ENCODE data around the gene APCDD1. TPM values are rescaled to one million over a fixed set of nuclear protein-coding genes. Genes with fewer than 3 reads are reported as not detected.

Gene APCDD1
- total RNA-seq, 4 donors from 2014 or later: 5.4 to 18.2 (median 17.0) TPM

- H3K36me3 ChIP-seq: no peaks in the 10 kb centered on the region
- H3K4me1 ChIP-seq: peaks cover 0 to 3% (median 0%) of the 10 kb centered on the region in 4 donors
- H3K4me3 ChIP-seq: peak overlapping the region in 1 of 4 donors; percentile 57
- no peaks in the 10 kb centered on the region for H3K9me3 ChIP-seq
- DNase-seq: no peak
- no peak for TF ChIP-seq POLR2A (IDR thresholded peaks at IDR 0.05)
- no peak for TF ChIP-seq CTCF (IDR thresholded peaks at IDR 0.05)
- peak overlapping the region in 3 of 4 donors; percentile 67 to 82 (median 82) for H3K27ac ChIP-seq
- H3K27me3 ChIP-seq: peaks cover 0 to 4% of the 10 kb centered on the region in 2 donors
Measured at GRCh38 chr18:10453261-10453805, 1.1 kb upstream of the APCDD1 start.

- TF ChIP-seq POLR2A (IDR thresholded peaks at IDR 0.05) (no peak), CTCF (IDR thresholded peaks at IDR 0.05) (no peak)
- Histone ChIP-seq H3K9me3 (no peaks in the 10 kb centered on the region), H3K36me3 (no peaks in the 10 kb centered on the region), H3K27me3 (peaks cover 0 to 4% of the 10 kb centered on the region in 2 donors), H3K4me3 (peak overlapping the region; percentile 49 to 63 (median 56)), H3K4me1 (peaks cover 0 to 3% (median 0%) of the 10 kb centered on the region in 4 donors), H3K27ac (peak overlapping the region; percentile 65 to 82 (median 79))
- DNase-seq: no peak
Measured at GRCh38 chr18:10454681-10455557, 484 bp downstream of the APCDD1 start.

GRCh38 chr18:10455726-10456453 is 1.5 kb downstream of the APCDD1 start:
- Histone ChIP-seq H3K36me3 (no peaks in the 10 kb centered on the region), H3K9me3 (no peaks in the 10 kb centered on the region), H3K4me3 (peak overlapping the region; percentile 49 to 63 (median 56)), H3K27me3 (peaks cover 0 to 4% of the 10 kb centered on the region in 2 donors), H3K27ac (peak overlapping the region in 3 of 4 donors; percentile 76 to 82 (median 81)), H3K4me1 (peaks cover 0 to 3% (median 0%) of the 10 kb centered on the region in 4 donors)
- DNase-seq: no peak
- no peak for TF ChIP-seq POLR2A (IDR thresholded peaks at IDR 0.05)
- no peak for TF ChIP-seq CTCF (IDR thresholded peaks at IDR 0.05)

- H3K4me1 ChIP-seq: peaks cover 0 to 3% (median 0%) of the 10 kb centered on the region in 4 donors
- H3K27me3 ChIP-seq: peaks cover 0 to 4% of the 10 kb centered on the region in 2 donors
- TF ChIP-seq POLR2A (IDR thresholded peaks at IDR 0.05) (no peak), CTCF (IDR thresholded peaks at IDR 0.05) (no peak)
- no peaks in the 10 kb centered on the region for H3K36me3 ChIP-seq
- DNase-seq: no peak
- H3K4me3 ChIP-seq: peak overlapping the region in 1 of 4 donors; percentile 57
- no peak overlapping the region for H3K27ac ChIP-seq
- H3K9me3 ChIP-seq: no peaks in the 10 kb centered on the region
Measured at GRCh38 chr18:10456718-10457117, 2.3 kb downstream of the APCDD1 start.

GRCh38 chr18:10457128-10457527 is 2.7 kb downstream of the APCDD1 start:
- Histone ChIP-seq H3K27me3 (peaks cover 0 to 4% of the 10 kb centered on the region in 2 donors), H3K27ac (no peak overlapping the region), H3K36me3 (no peaks in the 10 kb centered on the region), H3K4me1 (peaks cover 0 to 3% (median 0%) of the 10 kb centered on the region in 4 donors), H3K4me3 (peak overlapping the region in 1 of 4 donors; percentile 57), H3K9me3 (no peaks in the 10 kb centered on the region)
- no peak for DNase-seq
- TF ChIP-seq CTCF (IDR thresholded peaks at IDR 0.05) (no peak), POLR2A (IDR thresholded peaks at IDR 0.05) (no peak)
